ENCODE measurements around the gene TMEM163. TPM values are rescaled to one million over a fixed set of nuclear protein-coding genes. Genes with fewer than 3 reads are reported as not detected.
"Not testable (repeated sequence)": the region's sequence is repeated elsewhere in the genome, so short reads cannot be mapped to it uniquely, and the experiment has no call there.

TMEM163 gene
- total RNA-seq, 1 experiment from 2014 or later = 0.94 TPM

DNA sequence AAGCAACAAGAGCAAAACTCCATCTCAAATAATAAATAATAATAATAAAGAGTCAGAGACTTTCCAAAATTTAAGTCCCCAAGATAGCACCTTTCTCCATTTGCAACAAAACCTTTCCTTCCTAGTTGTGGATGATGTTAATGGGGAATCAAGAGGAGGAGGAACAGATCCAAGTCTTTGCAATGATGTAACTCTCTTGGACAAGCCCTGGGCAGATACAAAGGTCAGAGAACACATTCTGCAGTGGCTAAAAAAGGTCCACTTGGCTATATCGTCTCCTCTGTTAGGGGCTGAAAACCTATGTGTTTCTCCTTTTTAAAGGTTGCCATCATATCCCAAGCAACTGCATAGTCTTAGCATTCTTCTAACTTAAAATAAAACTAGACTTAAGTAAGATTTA, 151.1 kb downstream of the TMEM163 start (continued):
- TF ChIP-seq, protein P1, sequence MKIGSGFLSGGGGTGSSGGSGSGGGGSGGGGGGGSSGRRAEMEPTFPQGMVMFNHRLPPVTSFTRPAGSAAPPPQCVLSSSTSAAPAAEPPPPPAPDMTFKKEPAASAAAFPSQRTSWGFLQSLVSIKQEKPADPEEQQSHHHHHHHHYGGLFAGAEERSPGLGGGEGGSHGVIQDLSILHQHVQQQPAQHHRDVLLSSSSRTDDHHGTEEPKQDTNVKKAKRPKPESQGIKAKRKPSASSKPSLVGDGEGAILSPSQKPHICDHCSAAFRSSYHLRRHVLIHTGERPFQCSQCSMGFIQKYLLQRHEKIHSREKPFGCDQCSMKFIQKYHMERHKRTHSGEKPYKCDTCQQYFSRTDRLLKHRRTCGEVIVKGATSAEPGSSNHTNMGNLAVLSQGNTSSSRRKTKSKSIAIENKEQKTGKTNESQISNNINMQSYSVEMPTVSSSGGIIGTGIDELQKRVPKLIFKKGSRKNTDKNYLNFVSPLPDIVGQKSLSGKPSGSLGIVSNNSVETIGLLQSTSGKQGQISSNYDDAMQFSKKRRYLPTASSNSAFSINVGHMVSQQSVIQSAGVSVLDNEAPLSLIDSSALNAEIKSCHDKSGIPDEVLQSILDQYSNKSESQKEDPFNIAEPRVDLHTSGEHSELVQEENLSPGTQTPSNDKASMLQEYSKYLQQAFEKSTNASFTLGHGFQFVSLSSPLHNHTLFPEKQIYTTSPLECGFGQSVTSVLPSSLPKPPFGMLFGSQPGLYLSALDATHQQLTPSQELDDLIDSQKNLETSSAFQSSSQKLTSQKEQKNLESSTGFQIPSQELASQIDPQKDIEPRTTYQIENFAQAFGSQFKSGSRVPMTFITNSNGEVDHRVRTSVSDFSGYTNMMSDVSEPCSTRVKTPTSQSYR (CRISPR knock-in tag; IDR thresholded peaks at IDR 0.05) = no peak
- no peak for TF ChIP-seq JUN (CRISPR knock-in tag; IDR thresholded peaks at IDR 0.05)
- TF ChIP-seq ZSCAN18 (CRISPR knock-in tag; IDR thresholded peaks at IDR 0.05) = no peak
- TF ChIP-seq SMAD3 (CRISPR knock-in tag; IDR thresholded peaks at IDR 0.05; ENCODE audit: borderline replicate concordance) = no peak
- TF ChIP-seq NR3C1 (CRISPR knock-in tag; conservative IDR thresholded peaks at IDR 0.05; ENCODE audit: low read depth) = no peak
- TF ChIP-seq FOXK1 (CRISPR knock-in tag; IDR thresholded peaks at IDR 0.05) = no peak

DNA sequence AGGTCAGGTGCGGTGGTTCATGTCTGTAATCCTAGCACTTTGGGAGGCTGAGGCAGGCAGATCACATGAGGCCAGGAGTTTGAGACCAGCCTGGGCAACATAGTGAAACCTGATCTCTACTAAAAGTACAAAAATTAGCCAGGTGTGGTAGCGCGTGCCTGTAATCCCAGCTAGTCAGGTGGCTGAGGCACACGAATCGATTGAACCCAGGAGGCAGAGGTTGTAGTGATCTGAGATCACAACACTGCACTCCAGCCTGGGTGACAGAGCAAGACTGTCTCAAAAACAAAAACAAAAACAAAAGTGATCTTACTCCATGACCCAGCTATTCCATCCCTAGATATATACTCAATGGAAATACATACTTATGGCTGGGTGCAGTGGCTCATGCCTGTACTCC, 153.8 kb downstream of the TMEM163 start:
- H3K9me3 Mint-ChIP-seq; POLR2A ChIA-PET; H3K27ac Mint-ChIP-seq; H3K27me3 Mint-ChIP-seq (ENCODE audit: low read depth); ATAC-seq; H3K4me3 Mint-ChIP-seq; H3K4me1 Mint-ChIP-seq; DNase-seq (ENCODE audit: low spot score); CTCF ChIA-PET; H3K36me3 Mint-ChIP-seq: not testable (repeated sequence)

- H3K9me3 Mint-ChIP-seq = 0 out of 2 replicates have a peak, but pooled peaks cover 3% of the 10 kb centered on the region
- H3K4me3 Mint-ChIP-seq = no peak overlapping the region
- CTCF ChIA-PET = no interaction called here
- H3K4me1 Mint-ChIP-seq = no peaks in the 10 kb centered on the region
- H3K36me3 Mint-ChIP-seq = no peaks in the 10 kb centered on the region
- no peak for TF ChIP-seq ZMAT4 (CRISPR knock-in tag; IDR thresholded peaks at IDR 0.05)
- no peak for TF ChIP-seq HMGXB4 (CRISPR knock-in tag; IDR thresholded peaks at IDR 0.05)
- no peak for TF ChIP-seq TEAD4 (CRISPR knock-in tag; IDR thresholded peaks at IDR 0.05)
- no peak for TF ChIP-seq FOXJ3 (CRISPR knock-in tag; IDR thresholded peaks at IDR 0.05; ENCODE audit: borderline replicate concordance)
- no peak for TF ChIP-seq ZNF121 (CRISPR knock-in tag; IDR thresholded peaks at IDR 0.05)
- TF ChIP-seq ZNF671 (CRISPR knock-in tag; IDR thresholded peaks at IDR 0.05) = no peak
- no peak for TF ChIP-seq NFYB (CRISPR knock-in tag; conservative IDR thresholded peaks at IDR 0.05; ENCODE audit: low read depth)
- no peak for TF ChIP-seq CREB1 (CRISPR knock-in tag; IDR thresholded peaks at IDR 0.05)
- no peak for TF ChIP-seq ZNF138 (CRISPR knock-in tag; conservative IDR thresholded peaks at IDR 0.05)
- TF ChIP-seq ZNF396 (CRISPR knock-in tag; IDR thresholded peaks at IDR 0.05; ENCODE audit: borderline replicate concordance) = no peak
- TF ChIP-seq ZBTB21 (CRISPR knock-in tag; IDR thresholded peaks at IDR 0.05; ENCODE audit: borderline replicate concordance) = no peak
- TF ChIP-seq ZNF512 (CRISPR knock-in tag; IDR thresholded peaks at IDR 0.05; ENCODE audit: borderline replicate concordance) = no peak
- TF ChIP-seq GRHL2 (CRISPR knock-in tag; IDR thresholded peaks at IDR 0.05; ENCODE audit: insufficient replicate concordance, severe bottlenecking) = no peak
- TF ChIP-seq, protein P2, sequence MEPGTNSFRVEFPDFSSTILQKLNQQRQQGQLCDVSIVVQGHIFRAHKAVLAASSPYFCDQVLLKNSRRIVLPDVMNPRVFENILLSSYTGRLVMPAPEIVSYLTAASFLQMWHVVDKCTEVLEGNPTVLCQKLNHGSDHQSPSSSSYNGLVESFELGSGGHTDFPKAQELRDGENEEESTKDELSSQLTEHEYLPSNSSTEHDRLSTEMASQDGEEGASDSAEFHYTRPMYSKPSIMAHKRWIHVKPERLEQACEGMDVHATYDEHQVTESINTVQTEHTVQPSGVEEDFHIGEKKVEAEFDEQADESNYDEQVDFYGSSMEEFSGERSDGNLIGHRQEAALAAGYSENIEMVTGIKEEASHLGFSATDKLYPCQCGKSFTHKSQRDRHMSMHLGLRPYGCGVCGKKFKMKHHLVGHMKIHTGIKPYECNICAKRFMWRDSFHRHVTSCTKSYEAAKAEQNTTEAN (CRISPR knock-in tag; IDR thresholded peaks at IDR 0.05) = no peak
- no peak for TF ChIP-seq E2F5 (CRISPR knock-in tag; IDR thresholded peaks at IDR 0.05)
- TF ChIP-seq SOX15 (CRISPR knock-in tag; IDR thresholded peaks at IDR 0.05) = no peak
- no peak for ATAC-seq
- H3K27ac Mint-ChIP-seq = no peak overlapping the region
- H3K27me3 Mint-ChIP-seq (ENCODE audit: low read depth) = no peaks in the 10 kb centered on the region
- POLR2A ChIA-PET = no interaction called here
- no peak for DNase-seq (ENCODE audit: low spot score)
These were observed 154.3 kb downstream of the TMEM163 start for GRCh38 chr2:134564549-134564948.

Data from WTC11 (cell line).